Measurements from ENCODE around the gene UBE2J1.
"Not testable (repeated sequence)": the region's sequence is repeated elsewhere in the genome, so short reads cannot be mapped to it uniquely, and the experiment has no call there.

UBE2J1 gene, protein sequence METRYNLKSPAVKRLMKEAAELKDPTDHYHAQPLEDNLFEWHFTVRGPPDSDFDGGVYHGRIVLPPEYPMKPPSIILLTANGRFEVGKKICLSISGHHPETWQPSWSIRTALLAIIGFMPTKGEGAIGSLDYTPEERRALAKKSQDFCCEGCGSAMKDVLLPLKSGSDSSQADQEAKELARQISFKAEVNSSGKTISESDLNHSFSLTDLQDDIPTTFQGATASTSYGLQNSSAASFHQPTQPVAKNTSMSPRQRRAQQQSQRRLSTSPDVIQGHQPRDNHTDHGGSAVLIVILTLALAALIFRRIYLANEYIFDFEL

DNA sequence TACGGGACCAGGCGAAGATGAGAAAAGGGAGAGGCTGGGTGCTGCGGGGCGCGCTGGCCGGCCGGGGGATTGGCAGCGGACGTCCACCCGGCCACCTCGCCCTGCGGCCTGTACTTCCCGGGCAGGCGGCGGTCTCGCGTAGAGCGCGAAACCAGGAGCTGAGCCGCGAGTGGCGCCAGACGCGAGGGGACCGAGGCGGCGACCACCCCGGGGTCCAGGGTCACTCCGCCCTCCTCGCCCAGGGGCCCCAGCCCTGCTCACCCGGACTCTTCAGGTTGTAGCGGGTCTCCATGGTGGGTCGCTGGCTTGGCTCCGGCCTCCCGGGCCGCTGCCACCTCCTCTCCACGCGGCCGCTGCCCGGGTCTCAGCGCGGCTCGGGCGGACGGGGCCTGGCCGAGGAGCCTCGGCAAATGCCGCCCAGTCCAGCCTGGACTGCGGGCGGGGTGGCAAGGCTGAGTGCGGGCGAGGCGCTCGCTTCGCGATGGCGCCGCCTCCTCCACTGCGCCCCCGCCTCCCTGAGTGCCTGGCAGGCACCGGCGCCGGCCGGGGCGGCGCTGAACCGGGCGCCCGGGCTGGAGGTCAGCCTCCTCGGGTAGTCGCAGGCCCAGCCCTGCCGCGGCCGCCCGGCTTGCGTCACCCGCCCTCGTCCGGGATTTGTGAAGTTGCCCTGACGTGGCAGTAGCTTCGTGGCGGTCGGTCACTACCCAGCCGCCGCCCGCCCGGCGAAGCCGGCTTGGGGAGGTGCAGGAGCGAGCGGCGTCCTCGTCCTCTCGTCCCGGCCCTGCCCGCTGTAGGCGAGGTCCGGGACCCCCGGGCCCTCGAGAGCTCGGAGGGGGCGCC, at the start of gene UBE2J1:
Gene UBE2J1 (minus strand): TSS at position 445 of the 840 bp plus-strand sequence. CDS start 153 bp downstream, at position 292.
- TF ChIP-seq, protein P1, sequence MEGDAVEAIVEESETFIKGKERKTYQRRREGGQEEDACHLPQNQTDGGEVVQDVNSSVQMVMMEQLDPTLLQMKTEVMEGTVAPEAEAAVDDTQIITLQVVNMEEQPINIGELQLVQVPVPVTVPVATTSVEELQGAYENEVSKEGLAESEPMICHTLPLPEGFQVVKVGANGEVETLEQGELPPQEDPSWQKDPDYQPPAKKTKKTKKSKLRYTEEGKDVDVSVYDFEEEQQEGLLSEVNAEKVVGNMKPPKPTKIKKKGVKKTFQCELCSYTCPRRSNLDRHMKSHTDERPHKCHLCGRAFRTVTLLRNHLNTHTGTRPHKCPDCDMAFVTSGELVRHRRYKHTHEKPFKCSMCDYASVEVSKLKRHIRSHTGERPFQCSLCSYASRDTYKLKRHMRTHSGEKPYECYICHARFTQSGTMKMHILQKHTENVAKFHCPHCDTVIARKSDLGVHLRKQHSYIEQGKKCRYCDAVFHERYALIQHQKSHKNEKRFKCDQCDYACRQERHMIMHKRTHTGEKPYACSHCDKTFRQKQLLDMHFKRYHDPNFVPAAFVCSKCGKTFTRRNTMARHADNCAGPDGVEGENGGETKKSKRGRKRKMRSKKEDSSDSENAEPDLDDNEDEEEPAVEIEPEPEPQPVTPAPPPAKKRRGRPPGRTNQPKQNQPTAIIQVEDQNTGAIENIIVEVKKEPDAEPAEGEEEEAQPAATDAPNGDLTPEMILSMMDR (conservative IDR thresholded peaks at IDR 0.05; ENCODE audit: control insufficient read depth, insufficient read depth, low read depth, low read length): no peak
- peak; percentile 92 for DNase-seq (ENCODE audit: low read depth)
- peak within 1 kb of the TSS; percentile 77 for H3K4me3 ChIP-seq (ENCODE audit: control insufficient read depth, low read depth, low read length)

DNA sequence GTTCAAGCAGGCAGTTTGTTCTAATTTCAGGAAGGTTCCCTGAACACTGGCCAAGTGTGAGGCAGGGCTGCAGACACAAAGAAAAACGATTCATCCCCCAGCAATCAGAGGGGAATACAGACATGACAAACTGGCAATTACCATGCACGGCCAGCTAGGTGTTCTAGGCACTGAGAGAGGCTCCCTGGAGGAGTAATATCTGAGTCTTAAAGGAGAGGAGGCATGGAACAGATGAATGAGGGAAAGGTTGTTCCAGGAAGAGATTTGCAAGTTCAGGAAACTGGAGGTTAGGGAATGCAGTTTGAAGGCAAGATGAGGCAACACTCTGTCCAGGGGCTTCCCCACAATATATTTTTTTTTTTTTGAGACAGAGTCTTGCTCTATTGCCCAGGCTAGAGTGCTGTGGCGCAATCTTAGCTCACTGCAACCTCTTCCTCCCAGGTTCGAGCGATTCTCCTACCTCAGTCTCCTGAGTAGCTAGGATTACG, 48.4 kb upstream of the UBE2J1 start:
- no peak overlapping the region for H3K4me3 ChIP-seq (ENCODE audit: control insufficient read depth, low read depth, low read length)
- no peak for DNase-seq (ENCODE audit: low read depth)
- TF ChIP-seq, protein P1 (conservative IDR thresholded peaks at IDR 0.05; ENCODE audit: control insufficient read depth, insufficient read depth, low read depth, low read length): no peak

DNA sequence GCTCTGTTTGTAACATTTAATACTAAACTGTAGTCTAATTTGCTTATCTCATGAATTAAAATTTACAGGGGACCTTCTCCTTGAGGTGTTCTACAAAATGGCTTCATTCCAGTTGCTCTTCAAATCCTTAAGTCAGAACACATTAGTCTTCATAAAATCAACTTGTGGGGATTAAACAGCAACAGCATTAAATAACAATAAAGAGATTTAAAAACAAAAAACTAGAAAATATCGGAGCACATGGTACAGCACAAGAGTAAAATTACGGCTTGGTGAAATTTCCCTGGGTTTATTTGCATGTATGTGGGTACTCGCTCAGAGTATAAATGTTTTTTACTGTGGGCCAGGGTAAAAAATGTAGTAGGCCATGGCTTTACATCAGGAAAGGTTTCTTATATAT, 47.5 kb upstream of the UBE2J1 start:
- TF ChIP-seq, protein P1 (conservative IDR thresholded peaks at IDR 0.05; ENCODE audit: control insufficient read depth, insufficient read depth, low read depth, low read length): no peak
- H3K4me3 ChIP-seq (ENCODE audit: control insufficient read depth, low read depth, low read length): no peak overlapping the region
- DNase-seq (ENCODE audit: low read depth): no peak

DNA sequence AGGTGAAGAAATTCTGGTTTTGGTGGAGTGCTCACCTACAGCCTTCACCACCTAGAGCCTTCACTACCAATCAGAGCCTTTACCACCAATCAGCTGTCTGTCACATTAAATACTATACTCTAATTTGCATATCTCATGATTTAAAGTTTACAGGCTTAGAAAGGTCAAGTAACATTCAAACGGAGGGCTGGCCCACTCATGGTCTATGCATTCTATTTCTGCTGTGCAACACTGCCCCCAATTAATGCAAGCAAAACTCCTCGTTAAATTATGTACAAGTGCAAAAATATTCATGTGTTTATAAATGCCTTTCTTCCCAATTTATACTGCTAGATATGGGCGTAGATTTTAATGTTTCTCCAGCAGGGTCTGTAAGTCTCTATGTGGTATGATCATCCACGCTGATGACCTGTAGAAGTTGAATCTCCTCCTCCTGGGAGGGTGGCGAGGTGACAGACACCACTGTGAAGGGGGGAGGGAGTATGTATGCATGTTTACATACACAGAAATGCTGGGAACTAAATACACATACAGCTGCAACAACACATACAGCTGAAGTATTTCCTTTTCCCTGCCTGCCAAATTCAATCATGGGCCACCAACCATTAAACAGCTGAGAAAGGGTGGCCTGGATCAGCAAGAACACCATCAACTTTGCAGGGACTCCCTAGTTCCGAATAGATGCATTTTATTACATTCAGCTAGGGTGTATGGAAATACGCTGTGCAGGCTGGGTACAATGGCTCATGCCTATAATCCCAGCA, 46.4 kb upstream of the UBE2J1 start:
- TF ChIP-seq, protein P1 (conservative IDR thresholded peaks at IDR 0.05; ENCODE audit: control insufficient read depth, insufficient read depth, low read depth, low read length): no peak
- H3K4me3 ChIP-seq (ENCODE audit: control insufficient read depth, low read depth, low read length): no peak overlapping the region

DNA sequence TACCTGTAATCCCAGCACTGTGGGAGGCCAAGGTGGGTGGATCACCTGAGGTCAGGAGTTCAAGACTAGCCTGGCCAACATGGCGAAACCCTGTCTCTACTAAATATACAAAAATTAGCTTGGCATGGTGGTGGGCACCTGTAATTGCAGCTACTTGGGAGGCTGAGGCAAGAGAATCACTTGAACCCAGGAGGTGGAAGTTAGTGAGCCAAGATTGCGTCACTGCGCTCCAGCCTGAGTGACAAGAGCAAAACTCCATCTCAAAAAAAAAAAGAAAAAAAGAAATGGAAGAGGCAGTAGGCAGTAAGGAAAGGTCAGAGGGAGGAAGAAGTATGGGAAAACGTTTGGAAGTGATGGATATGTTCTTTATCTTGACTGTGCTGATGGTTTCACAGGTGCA, 45.4 kb upstream of the UBE2J1 start:
- not testable (repeated sequence) for H3K4me3 ChIP-seq (ENCODE audit: control insufficient read depth, low read depth, low read length); DNase-seq (ENCODE audit: low read depth)

More for the DNA sequence above, 46.4 kb upstream of the UBE2J1 start:
- DNase-seq (ENCODE audit: low read depth): no peak

DNA sequence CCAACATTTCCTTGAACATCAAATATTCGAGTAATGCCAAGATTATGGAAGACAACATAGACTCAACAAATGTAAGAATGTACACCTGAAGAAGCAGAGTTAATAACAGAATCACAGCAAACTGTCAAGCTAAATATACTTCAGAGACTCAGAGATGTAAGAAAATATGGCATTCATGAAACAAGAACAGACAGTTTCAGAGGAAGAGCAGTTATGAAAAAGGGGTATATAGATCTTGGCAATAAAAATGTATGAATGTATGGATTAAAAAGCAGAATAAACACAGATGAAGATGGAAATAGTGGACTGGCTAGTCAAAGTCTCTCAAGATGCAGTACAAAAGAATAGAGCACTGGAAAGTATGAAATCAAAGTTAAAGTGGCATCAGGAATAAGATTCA, 41.1 kb upstream of the UBE2J1 start:
- TF ChIP-seq, protein P1 (conservative IDR thresholded peaks at IDR 0.05; ENCODE audit: control insufficient read depth, insufficient read depth, low read depth, low read length): no peak
- DNase-seq (ENCODE audit: low read depth): no peak

More for the DNA sequence above, 41.1 kb upstream of the UBE2J1 start:
- no peak overlapping the region for H3K4me3 ChIP-seq (ENCODE audit: control insufficient read depth, low read depth, low read length)
